Endometrial microvascular endothelial cells (primary cell): ENCODE measurements around the gene CDK4. TPM values are rescaled to one million over a fixed set of nuclear protein-coding genes. Genes with fewer than 3 reads are reported as not detected.

Experiments
- in situ Hi-C: cut with HindIII; loops from 2 replicates; pipeline ENCODE4 v1.10.0; 2017; ENCODE audit warnings: low sequenced_read_pairs, low pct_unique_long_range_greater_than_20kb; ENCODE audit errors: inconsistent ontology term
- total RNA-seq: library from RNA; depleted of rRNA; stranded (reverse); fragments of >200 nt; gene quantifications from one replicate; pipeline ENCODE4 v1.2.3, GENCODE V29; 2015; ENCODE audit errors: inconsistent ontology term

The CDK4 gene
- 291 TPM for total RNA-seq

- in situ Hi-C loops: no loop called here
Measured at GRCh38 chr12:57751788-57752667, at the start of gene CDK4. Gene CDK4 (minus strand): TSS chr12:57752310. CDS start chr12:57751717, 593 bp downstream.

GRCh38 chr12:57800965-57801364 is 48.9 kb upstream of the CDK4 start:
- in situ Hi-C loops: no loop called here

- in situ Hi-C loops: no loop called here
Measured at GRCh38 chr12:57797933-57798332, 45.8 kb upstream of the CDK4 start.

GRCh38 chr12:57796996-57797395 is 44.9 kb upstream of the CDK4 start:
- in situ Hi-C loops: no loop called here

GRCh38 chr12:57795354-57795753 is 43.2 kb upstream of the CDK4 start:
- in situ Hi-C loops: no loop called here

- in situ Hi-C loops: no loop called here
Measured at GRCh38 chr12:57793920-57794319, 41.8 kb upstream of the CDK4 start.

GRCh38 chr12:57783861-57784260 is 31.8 kb upstream of the CDK4 start:
- in situ Hi-C loops: no loop called here

GRCh38 chr12:57783466-57783801 is 31.3 kb upstream of the CDK4 start:
- in situ Hi-C loops: no loop called here

GRCh38 chr12:57782608-57783465 is 30.7 kb upstream of the CDK4 start, which contains the start of gene TSFM:
Gene TSFM (plus strand): TSS chr12:57782787. CDS start chr12:57782802, 15 bp downstream.
- in situ Hi-C loops: no loop called here

- in situ Hi-C loops: no loop called here
Measured at GRCh38 chr12:57782243-57782607, 30.1 kb upstream of the CDK4 start.

- in situ Hi-C loops: no loop called here
Measured at GRCh38 chr12:57781801-57782200, 29.7 kb upstream of the CDK4 start.

GRCh38 chr12:57781244-57781643 is 29.1 kb upstream of the CDK4 start:
- in situ Hi-C loops: no loop called here

GRCh38 chr12:57780284-57780897 is 28.3 kb upstream of the CDK4 start:
- in situ Hi-C loops: no loop called here

GRCh38 chr12:57779736-57780135 is 27.6 kb upstream of the CDK4 start:
- in situ Hi-C loops: no loop called here

- in situ Hi-C loops: no loop called here
Measured at GRCh38 chr12:57777911-57778310, 25.8 kb upstream of the CDK4 start.

GRCh38 chr12:57777367-57777766 is 25.3 kb upstream of the CDK4 start:
- in situ Hi-C loops: no loop called here

- in situ Hi-C loops: no loop called here
Measured at GRCh38 chr12:57776247-57776587, 24.1 kb upstream of the CDK4 start.

GRCh38 chr12:57775563-57776246 is 23.6 kb upstream of the CDK4 start:
- in situ Hi-C loops: no loop called here

GRCh38 chr12:57775044-57775443 is 22.9 kb upstream of the CDK4 start:
- in situ Hi-C loops: no loop called here
